Suppressor macrophage treated with lipopolysaccharide for 1 hour (primary cell): ENCODE data around the gene INTS6.

Source experiments
- DNase-seq, 3 donors: peaks; one replicate each; pipeline ENCODE4 v3.0.0-alpha.2; 2020 to 2022

Gene INTS6

DNA sequence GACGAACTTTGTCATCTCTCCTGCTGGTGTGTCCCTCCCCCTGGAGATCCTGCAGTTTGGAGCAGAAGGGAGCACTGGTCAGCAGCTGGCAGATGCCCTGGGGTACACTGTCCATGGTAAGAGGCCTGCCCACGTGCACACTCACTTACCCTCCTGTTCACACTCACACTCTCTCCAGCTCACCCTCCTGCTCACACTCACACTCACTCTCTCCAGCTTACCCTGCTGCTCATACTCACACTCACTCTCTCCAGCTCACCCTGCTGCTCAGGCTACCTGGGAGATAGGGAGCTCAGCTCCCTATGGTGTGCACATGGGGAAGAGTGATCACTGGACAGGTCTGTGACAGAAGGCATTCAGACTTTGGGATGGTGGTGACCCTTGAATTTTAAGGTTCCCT, 111.6 kb downstream of the INTS6 start:
- DNase-seq, result no peak

DNA sequence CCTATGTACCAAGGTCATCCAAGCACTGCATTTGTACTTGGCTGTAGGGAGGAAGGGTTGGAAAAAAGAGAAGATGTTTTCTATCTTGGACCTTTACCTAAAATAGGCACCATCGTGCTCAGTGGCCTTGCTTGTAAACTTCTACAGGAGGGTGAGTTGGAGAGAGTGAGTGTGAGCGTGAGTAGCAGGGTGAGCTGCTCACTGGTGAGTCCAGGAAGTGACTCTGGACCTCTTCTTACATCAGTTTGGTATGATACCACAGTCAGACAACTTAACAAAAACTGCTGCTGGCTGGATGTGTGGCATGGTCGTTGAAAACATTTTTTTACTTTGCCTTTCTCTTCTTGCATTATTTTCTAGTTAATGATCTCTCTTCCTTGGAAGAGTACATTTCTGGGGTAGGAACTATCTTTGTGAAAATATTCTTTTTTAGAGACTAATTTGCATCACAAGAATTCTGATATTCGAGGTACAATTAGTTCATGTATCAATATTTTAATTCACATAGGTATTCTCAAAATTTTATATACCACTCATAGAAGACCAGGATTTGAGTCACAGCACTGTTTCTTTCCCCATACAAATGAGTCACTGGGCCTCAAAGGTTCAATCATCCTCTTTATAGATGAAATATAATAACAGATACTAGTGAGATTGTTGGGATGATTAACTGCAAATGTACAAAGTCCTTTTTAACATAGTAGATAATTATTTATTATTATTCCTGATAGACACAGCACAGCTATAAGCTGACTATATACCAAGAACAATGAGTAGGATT, 112.7 kb downstream of the INTS6 start:
- DNase-seq, result peak in 1 of 3 donors; percentile 17

DNA sequence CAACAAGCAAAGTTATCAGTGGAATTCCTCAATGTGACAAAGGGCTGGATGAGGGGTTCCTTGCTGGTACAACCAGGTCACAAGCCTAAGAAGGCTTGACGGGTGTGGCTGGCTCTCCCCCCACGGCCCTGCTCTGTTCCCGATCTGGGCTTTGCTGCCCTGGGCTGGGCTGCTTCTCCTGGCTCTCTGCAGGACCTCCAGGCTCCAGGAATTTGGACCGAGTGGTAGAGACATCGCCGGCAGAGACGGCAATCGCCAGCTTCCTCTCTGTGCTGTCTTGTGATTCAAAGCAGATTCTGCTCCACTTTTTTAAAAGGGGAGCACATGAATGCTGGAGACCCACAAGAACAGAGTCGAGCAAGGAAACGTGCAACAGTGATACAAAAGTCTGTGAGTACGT, 113.5 kb downstream of the INTS6 start, which contains the start of gene SERPINE3:
TSS of gene SERPINE3 (plus strand) at position 338 of the 400 bp plus-strand sequence. CDS start 1,401 bp downstream, outside the sequence.
- no peak for DNase-seq

DNA sequence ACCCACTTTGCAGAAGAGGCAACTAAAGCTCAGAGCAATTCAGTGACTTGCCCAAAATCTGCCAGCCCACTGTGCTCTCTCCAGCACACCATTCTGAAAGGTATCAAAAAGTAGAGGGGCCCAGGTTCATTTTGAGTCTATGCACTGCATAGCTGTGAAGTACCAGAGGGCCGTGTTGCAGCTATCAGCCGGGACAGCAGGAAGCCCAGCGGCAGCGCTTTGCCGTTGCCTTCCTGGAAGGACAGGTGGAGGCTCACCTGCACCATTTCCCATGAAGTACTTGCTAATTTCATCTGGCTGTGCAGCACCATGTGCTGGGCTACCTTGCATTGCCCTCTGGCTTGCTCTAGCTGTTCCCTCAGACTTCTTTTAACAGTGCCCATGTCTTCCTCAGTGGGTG, 116.1 kb downstream of the INTS6 start:
- DNase-seq, result no peak

DNA sequence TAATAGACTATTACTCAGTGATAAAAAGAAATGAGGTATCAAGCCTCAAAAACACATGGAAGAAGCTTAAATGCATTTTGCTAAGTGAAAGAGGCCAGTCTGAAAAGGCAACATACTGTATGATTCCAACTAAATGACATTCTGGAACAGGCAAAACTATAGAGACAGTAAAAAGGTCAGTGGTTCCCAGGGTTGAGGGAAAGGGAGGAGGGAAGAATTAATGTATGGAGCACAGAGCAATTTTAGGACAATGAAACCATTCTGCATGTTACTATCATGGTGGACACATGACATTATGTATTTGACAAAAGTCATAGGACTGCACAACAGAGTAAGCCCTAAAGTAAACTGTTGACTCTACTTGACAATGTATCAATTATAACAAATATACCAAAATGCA, 119.0 kb downstream of the INTS6 start:
- no peak for DNase-seq

DNA sequence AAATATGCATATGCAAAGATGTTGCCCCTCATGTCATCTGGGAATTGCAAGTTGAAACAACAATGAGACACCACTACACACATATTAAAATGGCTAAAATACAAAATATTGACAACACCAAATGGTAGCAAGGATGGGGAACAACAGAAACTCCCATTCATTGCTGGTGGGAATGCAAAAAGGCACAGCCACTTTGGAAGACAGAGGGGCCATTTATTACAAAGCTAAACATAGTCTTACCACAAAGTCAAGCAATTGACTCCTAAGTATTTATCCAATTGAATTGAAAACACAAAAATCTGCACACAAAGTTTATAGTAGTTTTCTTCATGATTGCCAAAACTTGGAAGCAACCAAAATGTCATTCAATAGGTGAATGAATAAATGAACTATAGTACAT, 119.4 kb downstream of the INTS6 start:
- DNase-seq, result no peak

DNA sequence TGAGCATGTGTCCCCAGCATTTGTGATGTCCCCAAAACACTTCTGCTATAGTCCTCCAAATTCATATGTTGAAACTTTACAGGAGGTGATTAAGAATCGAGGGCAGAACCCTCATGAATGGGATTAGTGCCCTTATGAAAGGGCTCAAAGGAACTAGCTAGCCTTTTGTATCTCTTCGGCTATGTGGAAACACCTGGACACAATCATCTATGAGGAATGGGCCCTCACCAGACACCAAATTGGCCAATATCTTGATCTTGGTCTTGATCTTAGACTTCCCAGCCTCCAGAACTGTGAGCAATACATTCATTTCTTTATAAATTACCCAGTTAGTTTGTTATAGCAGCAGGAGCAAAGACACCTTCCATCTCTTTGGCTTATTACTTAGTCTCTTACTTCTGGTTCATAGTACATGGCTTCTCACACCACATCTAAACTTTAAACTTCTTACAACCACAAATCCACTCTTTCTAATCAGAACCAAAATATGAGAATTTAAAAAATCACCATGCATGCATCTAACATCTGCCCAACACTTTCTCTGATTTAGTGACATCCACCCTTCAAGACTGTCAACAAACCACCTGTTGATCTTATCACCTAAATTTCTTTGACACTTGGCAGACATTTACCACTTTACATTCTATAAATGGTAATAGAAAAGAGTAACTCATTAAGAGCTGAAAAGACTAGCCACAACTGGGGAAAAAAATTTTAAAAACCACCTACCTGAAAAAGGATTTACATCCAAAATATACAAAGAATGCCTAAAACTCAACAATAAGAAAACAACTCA, 120.1 kb downstream of the INTS6 start:
- no peak for DNase-seq

DNA sequence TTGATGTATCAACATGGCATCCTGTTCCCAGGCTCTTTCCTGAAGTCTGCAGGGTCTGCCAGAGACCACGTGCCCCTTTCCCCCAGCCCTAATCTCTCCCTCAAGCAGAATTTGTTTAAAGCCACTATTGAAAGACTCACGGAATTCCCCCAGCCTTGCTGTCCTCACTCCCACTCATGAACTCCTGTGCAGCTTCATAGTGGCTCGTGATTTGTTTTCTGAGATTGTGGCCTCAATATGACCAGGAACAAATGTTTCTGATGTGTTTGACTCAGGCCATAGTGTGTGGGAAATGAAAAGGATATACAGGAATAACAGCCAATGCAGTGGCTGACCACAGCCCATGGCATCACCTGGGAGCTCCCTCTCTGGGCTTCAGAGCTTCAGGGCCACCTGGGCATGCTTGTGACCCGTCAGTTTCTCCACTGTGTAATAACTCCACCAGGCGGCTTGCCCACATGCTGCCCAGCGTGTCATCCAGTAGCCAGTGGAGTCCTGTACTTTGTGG, 121.4 kb downstream of the INTS6 start:
- peak; percentile 63 to 74 (median 73) for DNase-seq

DNA sequence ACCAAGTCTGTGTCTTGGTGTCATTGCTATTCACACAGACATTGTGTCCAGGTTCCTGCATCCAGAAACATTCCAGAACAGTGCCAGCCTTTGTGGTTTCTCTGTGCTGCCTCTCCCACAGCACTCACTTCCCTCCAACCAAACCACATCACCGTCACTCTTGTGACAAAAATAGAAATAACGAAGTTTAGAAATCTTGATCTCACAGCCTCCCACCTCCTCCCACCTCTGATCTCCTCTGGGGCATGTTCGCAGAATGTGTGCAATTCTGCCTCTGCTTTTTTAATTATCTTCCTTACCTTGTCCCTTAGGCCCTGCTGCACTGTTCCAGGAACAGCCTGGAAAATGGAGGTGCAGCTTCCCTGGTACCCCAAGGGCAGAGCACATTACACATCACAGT, 122.0 kb downstream of the INTS6 start:
- DNase-seq, result peak; percentile 79 to 86 (median 82)

DNA sequence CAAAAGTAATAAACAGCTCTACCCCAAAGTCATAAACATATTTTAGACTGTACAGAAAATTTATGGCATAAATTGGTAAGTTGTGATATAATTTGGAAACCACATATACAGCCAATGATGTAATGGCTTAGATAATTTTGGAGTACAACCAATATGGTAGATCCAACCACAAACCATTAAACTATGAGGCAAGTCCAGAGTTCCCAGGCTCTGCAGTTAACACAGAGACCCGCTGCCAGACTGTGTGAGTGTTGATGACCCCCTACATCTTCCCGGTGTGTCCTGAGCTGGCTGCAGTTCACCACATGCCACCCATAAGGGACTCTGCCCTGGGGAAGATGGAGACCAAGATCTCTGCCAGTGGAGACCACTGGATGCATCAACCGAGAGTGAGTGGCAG, 123.2 kb downstream of the INTS6 start:
- peak in 1 of 3 donors; percentile 8 for DNase-seq

DNA sequence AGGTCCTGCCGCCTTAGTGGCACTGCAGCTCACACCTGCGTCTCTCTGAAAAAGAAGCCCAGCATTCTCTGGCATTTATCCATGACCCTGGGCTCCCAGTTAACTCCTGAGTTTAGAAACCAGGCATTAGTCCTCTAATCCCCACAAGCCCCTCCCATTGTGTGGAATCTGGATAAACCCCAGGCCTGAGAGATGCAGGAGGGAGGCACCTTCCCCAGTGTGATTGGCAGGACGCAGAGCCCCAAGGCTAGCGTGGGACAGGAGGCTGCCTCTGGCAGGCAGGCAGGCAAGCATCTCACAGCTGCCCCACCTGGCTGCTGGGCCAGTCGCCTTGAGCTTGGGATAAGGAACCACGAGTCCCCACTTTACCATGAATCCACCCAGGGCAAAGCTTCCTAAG, 124.3 kb downstream of the INTS6 start:
- no peak for DNase-seq

DNA sequence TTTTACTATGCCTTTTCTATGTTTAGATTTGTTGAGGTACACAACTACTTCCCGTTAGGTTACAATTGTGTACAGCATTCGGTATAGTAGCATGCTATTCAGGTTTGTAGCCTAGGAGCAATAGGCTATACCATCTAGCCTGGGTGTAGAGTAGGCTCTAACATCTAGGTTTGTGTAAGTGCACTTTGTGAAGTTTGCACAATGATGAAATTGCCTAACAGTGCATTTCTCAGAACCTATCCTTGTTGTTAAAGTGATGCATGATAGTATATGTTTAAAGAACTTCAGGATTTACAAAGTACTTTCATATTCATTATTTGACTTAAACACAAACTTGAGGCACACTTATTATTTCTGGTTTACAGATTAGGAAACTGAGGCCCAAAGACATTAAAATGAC, 124.9 kb downstream of the INTS6 start:
- no peak for DNase-seq

DNA sequence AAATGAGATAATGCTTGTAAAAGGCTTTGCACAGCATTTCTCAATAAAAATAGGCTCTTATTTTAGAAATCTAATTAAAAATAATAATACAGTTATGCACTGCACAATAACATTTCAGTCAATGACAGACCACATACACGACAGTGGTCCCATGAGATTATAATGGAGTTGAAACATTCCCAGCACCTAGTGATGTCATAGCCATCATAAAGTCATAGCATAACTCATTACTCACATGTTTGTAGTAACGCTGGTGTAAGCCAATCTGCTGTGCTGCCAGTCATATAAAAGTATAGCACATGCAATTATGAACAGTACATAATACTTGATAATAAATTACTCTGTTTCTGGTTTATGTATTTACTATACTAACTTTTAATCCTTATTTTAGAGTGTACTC, 126.1 kb downstream of the INTS6 start:
- peak in 1 of 3 donors; percentile 10 for DNase-seq

DNA sequence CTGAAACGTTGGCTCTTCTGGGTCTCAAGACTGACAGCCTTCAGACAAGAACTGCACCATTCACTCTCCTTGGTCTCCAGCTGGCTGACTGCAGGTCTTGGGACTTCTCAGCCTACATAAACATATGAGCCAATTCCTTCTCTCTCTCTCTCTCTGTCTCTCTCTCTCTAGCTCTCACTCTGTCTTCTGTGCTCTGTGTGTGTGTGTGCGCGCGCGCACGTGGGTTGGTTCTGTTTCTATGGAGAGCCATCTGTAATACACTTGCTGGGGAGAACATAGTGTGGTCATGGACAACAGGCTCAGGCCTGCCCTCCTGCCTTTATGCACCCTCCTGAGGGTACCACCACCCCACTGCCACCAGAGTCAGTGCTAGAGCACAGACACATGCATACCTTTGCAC, 127.0 kb downstream of the INTS6 start:
- no peak for DNase-seq

DNA sequence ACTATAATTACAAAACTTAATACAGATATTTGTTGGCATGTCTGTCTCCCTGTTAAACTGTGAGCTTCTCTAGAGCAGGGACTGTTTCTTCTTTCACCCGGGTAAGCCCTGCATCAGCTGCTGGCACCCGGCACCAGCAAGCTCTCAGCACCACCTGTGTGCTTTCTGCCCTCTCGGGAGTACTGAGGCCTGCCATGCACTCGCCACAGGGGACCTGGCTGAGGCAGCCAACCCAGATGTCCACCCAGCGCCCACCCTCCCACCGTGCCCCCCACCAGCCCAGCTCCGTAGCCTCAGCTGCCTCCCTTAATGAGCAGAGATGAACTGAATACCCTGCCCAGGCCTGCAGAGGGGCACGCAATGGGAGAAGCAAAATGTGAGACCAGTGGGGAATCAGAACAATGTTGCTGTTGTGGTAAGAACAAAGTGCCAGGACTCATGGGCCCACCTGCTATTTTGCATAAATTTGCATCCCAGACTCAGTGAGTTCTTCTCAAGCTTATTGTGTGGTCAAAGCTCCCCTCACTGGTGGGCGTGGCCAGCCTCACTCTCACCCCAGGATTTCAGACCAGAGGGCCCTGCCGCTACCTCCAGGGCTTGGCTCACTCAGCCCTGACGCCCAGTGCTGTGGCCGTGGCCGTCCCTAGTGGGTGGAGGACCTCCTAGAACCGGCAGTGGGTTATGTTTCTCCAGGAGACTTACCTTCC, 128.0 kb downstream of the INTS6 start:
- DNase-seq, result no peak

DNA sequence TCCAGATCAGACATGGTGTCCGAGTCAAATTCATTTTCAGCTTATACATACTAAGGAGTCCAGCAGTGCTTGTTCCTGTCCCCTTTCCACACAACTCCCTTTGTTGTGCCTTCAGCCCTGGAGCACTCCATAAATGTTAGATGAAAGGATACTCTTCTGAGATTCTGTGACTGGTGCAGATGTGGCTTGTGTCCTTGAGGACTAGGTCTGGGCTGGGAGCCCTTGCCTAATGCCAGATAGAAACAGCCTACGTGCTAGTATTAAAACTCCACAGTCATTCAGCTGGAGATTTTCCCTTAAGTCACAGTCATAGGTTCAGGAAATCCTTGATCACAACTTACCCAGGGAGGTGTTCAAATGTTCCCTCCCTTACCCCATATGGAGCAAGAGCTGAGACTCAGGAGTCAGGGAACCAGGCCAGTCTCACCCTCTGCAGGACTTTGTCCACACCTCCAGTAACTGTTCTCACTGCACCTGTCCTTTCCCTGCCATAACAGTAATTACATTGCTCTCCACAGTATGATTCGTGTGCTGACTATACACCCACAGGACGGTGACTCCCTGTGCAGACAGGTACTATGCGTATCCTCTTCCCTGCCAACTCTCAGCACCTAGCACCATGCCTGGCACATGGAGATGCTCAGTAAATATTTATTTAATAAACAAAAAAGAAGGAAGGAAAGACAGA, 128.9 kb downstream of the INTS6 start:
- no peak for DNase-seq

DNA sequence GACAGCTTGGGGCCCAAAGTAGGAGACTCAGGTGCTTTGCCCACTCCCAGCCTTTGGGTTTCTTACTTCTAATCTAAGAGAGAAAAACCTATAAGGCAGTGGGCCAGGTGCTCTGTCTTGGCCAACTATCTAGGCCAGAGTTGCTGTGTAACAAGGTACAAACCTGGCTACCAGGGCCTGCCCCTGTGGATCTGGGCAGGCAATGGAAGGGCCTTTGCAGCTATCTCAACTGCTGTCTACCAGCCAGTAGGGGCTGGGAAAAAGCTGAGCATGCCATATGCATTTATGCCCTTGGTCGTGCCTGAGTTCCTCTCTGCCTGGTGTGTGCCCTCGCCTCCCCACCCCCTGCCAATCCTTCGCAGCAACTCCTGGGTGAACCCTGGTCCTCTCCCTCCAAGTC, 130.0 kb downstream of the INTS6 start:
- DNase-seq, result no peak

DNA sequence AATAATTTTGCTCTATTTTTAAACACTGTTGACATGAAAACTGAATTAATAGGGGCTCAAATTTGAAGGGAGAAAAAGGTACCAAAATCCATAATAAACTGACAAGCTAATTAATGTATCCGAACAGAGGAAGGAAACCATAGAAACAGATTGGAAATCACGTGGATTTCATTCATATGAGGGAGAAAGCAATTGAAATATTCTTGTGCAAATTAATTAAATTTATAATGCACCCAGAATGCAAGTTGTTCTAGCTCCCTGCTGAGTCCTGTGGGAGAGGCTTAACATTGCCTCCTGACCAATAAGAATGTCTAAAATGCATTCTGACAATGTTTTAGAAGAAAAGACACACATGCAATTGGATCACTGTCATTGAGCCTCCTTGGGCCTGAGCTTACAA, 131.0 kb downstream of the INTS6 start:
- no peak for DNase-seq

DNA sequence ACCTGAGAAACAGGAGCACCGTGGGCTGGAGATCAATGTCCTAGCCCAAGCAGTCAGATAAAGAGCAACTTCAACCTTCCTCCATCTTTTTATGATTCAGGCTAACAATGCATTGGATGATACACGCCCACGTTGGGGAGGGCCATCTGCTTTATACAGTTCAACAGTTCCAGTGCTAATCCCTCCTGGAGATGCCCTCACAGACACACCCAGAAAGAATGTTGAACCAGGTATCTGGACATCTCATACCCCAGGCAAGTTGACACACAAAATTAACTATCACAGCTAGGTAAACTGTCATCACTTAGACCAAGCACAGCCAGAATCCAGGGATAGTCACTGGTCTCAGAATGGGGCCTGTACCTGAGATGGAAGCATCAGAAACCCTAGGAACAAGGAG, 134.0 kb downstream of the INTS6 start:
- no peak for DNase-seq

DNA sequence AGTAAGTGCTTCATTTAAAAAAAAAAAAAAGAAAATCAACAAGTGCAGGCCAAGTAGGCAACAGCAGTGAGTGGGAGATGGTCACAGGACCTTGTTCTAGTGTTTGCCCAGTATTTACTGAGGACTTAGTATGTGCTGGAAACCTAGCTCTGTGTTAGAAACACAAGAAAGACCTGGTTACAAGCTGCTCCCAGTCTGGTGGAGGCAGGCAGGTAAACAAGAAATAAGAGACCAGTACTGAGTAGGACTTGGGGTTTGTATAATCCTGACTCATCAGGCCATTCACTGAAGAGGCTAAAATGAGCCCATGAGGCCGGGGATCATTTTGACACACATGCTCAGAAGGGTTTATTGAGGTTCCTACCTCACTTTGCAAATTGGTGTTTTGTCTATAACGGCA, 134.8 kb downstream of the INTS6 start:
- DNase-seq, result no peak

DNA sequence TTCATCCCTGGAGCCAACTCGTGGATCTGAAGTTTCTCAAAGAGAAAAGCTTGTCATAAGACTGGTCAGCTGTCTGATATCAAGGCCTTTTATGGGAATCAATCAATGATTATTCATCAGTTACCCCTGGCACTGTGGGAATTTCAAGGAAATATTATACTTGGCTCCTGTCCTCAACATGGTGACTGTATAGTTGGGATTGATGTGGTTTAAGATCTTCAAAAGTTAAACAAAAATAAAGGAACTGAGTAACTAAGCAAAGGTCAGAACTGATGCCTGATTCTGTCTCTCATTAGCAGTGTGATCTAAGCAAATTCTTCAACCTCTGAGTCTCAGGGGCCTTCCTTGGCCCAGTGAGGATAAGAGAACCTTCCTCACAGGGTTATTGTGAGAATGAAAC, 135.6 kb downstream of the INTS6 start:
- DNase-seq, result no peak

DNA sequence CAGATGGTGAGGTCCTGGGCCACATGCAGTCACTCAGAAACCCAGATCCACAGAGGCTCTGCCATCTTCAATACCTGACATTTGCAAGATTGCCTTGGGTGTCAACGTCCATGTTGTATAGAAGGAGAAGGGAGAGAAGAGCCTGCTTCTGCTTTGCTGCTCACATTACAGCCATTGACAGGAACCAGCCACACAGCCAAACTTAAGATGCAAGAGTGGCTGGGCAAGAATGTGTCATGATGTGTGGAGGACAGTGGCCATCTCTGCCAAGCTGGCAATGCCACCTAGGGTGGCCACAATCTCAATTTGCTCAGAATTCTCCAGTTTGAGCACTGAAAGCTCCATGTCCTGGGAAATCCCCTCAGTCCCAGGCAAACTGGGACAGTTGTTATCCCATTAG, 139.2 kb downstream of the INTS6 start:
- no peak for DNase-seq
